Measurements from ENCODE around the gene YKT6.

- TF ChIP-seq CTCF (IDR thresholded peaks at IDR 0.05) (no peak), POLR2A (IDR thresholded peaks at IDR 0.05) (no peak)
Measured at GRCh38 chr7:44186736-44187135, 14.0 kb upstream of the YKT6 start.
